ENCODE measurements around the gene HSPB6.
A peak's percentile ranks its signal among the peaks of the same experiment; 100 is the strongest.

Gene HSPB6

GRCh38 chr19:35716801-35717664 lies 39.8 kb downstream of the HSPB6 start:
- DNase-seq (ENCODE audit: low spot score) = peak; percentile 98

GRCh38 chr19:35715981-35716800 lies 40.6 kb downstream of the HSPB6 start:
- DNase-seq (ENCODE audit: low spot score) = peak; percentile 81

- DNase-seq (ENCODE audit: low spot score) = no peak
Measured at GRCh38 chr19:35715355-35715809, 41.4 kb downstream of the HSPB6 start.

- DNase-seq (ENCODE audit: low spot score) = no peak
Measured at GRCh38 chr19:35714601-35715354, 42.1 kb downstream of the HSPB6 start.

- no peak for DNase-seq (ENCODE audit: low spot score)
Measured at GRCh38 chr19:35713904-35714495, 42.8 kb downstream of the HSPB6 start.

- DNase-seq (ENCODE audit: low spot score) = no peak
Measured at GRCh38 chr19:35713506-35713850, 43.4 kb downstream of the HSPB6 start.

GRCh38 chr19:35712567-35713505 lies 44.0 kb downstream of the HSPB6 start:
- DNase-seq (ENCODE audit: low spot score) = no peak

- no peak for DNase-seq (ENCODE audit: low spot score)
Measured at GRCh38 chr19:35710784-35711723, 45.8 kb downstream of the HSPB6 start.

GRCh38 chr19:35708391-35708790 lies 48.4 kb downstream of the HSPB6 start:
- DNase-seq (ENCODE audit: low spot score) = no peak

All from GM03348 (cell line).